Cerebellar cortex (tissue), 1 donor: ENCODE measurements around the gene MBP.
"Not testable (repeated sequence)": the region's sequence is repeated elsewhere in the genome, so short reads cannot be mapped to it uniquely, and the experiment has no call there.

Experiments
- DNase-seq: peaks from one replicate; pipeline ENCODE4 v3.0.0-alpha.2; 2015; ENCODE audit warnings: low spot score

MBP gene

DNA sequence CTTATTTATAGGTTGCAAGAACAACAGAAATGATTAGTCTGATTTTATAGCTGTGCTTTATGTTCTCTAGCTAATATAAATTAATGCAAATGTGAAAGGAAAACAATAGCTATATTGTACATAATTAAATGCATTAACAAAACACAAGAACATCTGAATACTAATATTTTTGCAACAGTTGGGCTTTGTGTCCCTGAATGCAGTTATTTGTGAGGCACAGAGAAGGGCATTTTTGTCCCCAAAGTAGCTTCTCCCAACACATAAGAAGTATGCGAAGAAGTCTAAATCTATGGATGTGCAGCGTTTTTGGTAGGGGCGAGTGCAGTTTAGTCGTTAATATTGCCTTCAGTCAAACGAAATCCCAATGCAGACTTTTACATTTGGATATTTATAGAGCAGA lies 110.0 kb downstream of the MBP start:
- no peak for DNase-seq

DNA sequence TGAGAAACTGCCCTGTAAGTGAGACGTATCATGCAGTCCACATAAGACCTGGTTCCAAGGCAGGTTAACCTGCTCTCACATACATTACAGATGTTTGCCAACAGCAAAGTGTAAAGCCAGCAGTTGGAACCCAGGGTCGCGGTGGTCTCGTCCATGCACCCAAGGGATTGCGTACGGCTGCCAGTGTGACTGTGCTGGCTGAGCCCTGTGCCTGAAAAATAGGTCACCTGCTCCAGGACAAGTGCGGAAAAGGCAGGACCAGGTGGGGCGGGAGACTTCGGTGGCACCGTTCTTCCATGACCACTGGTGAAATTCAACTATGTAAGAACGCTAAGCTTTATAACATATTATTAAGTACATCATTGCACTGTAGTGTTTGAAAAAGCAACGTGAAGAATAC lies 110.5 kb downstream of the MBP start:
- DNase-seq = no peak

DNA sequence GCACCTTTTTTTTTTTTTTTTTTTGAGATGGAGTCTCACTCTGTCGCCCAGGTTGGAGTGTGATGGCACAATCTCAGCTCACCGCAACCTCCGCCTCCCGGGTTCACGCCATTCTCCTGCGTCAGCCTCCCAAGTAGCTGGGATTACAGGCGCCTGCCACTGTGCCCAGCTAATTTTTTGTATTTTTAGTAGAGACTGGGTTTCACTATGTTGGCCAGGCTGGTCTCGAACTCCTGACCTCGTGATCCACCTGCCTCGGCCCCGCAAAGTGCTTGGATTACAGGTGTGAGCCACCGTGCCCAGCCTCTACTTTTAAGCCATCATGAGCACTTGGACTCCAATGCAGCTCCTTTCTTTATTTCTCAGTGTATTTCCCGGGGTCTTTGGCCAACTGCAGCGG lies 111.1 kb downstream of the MBP start:
- not testable (repeated sequence) for DNase-seq

DNA sequence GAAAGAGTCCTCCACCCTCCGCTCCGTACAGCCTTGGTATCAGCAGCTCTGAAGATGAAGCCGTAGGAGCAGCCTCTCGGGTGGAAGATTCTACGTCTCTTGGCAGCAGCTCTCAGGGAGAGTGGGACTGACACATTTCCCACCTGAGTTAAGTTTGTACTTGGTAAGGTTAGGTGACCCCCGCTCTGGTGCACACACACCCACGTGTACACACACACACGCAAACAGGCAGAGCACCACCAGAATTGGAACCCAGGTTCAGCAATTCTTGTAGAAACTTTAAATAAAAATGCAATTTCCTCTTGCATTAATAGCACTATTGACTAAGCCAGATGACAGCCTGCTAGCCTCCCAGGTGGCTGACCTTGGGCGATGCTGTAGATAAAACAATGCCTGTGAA lies 111.5 kb downstream of the MBP start:
- no peak for DNase-seq

DNA sequence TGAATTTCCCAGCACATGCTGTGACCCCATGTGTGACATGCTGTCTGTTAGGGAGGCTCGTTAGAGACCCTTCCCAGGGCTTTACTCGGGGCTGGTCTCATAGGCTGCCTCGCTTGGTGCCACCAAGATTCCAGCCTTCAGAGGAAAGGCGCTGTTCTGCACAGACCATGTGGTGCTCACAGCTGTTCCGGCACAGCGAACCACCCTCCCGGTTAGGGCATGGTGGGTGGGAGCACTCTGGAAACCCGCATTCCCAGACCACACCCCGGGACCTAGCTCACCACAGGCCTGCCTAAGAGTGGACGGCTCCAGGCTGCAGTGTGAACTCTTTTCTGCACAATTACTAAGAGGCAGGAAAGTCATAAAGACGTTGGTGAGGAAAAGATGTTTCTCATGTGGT lies 112.0 kb downstream of the MBP start:
- DNase-seq = no peak

DNA sequence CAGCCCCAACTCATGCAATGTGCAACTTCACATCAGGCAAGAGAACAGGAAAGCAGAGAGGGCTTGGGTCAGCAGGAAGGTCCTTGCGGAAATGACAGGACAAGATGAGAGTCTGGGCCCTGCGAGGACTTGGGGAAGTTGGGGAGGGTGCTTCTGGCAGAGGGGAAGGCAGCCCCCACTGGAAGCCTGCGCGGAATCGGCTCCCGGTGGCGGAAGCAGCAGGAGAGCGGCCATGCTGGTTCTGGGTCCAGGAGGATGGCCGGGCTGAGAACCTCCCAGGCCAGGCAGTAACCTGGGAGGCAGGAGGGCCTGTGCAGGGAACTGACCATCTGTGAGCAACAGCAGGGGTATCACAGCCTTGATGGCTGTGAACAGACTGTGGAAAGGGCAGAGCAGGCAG lies 112.9 kb downstream of the MBP start:
- DNase-seq = no peak

DNA sequence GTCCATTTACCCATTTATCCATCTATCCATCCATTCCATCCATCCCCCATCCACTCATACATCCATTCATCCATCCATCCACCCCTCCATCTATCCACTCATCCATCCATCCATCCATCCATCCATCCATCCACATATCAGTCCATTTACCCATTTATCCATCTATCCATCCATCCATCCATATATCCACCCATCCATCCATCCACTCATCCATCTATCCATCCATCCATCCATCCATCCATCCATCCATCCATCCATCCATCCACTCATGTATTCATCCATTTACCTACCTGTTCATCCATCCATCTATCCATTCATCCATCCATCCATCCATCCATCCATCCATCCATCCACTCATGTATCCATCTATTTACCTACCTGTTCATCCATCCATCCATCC lies 113.9 kb downstream of the MBP start:
- DNase-seq = not testable (repeated sequence)

DNA sequence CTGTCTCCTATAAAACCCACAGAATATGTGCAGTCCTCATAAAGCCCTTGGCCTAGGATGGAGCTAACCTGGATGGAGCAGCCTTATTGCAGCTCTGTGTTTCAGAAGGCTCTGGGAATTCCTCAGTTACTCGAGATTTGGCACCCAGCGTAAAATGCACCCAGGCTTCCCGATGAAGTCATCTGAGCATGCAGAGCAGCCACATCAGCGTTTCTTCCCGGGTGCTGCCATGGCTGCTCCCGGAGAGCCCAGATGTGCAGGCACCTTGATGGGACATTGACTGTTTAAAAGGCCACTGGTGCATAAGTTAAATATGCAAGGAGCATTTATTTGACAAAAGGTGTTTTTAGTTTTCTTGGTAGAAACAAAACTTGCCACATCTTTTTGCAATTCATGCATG lies 115.2 kb downstream of the MBP start:
- no peak for DNase-seq

DNA sequence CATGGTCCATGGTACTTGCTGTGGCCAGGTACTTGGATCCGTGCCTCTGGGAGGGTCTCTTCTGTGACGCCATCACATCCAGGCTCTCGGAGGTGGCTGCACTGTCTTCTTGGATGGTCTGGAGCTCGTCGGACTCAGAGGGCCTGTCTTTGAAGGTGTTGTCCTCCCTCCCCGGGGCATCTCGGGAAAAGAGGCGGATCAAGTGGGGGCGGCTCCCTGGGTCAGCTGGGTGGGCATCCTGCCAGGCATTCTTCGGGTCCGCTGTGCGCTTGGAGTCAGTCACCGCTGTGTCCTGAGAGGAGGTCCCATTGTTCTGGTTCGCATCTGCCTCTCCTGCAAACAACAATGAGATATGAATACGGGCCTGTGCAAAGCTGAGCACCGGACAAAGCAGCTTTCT lies 115.6 kb downstream of the MBP start:
- no peak for DNase-seq

DNA sequence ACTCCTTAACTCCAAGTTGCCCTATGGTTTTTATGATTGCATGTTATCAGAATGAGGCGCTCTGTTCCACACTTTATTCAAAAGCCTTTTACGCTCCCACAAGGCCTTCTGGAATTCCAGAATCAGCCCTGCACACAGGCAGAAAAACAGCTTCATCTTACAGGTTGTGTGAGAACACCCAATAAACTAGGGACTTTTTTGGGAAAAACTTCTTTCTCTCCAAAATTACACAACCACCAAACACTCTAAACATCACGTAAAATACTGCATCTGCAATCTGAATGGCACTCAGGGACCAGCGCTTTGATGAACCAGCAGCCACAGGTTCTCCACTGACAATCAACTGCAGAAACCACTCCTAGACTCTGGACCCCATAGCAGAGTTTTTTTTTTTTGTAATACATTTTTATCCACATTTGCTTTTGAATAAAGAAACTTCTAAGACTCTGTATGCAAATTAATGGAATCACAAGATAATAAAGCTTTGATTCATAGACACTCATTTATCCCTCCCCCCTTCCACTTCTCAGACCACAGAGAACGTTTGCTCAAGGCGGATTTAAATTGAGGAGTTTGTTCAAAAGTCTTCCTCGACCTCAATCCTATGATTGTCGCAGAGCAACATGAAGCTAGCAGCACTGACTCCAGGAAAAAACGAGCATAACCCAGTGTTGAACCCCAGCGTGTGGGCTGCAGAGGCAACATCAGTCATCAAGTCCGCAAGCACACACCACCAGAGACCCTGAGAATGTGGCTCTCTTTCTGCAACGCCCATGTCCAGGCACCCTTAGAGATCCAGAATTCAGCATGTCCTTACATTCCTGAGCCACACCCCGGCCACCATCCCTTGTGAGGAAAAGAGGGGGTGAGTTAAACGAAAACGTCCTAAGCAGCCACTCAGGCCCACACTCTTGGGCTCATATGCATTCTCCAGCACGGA lies 116.5 kb downstream of the MBP start:
- DNase-seq = no peak

DNA sequence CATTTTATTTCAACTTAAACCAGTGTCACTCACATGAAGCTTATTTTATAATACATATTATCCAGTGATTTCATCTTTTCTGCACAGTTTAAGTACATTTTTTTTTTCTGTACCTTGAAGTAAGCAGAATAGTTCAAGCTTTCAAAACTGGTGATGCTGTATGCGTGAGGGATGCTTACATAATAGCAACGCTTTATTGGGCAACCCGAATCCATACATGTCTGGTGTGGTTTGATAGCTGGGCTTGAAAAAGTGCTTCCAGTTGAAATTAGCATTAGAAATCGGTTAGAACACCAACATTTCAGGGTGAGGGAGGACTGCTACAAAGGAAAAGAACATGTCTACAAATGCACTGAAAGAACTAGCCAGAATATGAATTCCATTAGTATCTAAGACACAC lies 117.4 kb downstream of the MBP start:
- no peak for DNase-seq

DNA sequence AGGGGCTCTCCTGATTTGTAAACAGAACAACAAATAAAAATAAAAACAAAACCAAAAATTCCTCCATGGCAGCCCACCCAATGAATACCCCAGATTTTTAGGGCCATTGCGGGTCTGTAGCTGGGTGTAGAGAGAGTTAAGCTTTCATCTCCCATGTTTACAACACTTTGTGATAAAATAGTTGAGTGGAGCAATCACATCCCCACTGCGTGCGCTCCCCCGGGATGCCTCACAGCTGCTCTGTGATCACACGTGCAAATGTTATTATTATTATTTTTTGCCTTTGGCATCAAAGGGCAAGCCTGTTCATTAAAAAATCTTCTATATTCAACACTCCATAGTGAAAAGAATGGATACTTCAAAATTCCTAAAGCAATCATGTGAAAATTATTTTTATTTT lies 118.0 kb downstream of the MBP start:
- no peak for DNase-seq

DNA sequence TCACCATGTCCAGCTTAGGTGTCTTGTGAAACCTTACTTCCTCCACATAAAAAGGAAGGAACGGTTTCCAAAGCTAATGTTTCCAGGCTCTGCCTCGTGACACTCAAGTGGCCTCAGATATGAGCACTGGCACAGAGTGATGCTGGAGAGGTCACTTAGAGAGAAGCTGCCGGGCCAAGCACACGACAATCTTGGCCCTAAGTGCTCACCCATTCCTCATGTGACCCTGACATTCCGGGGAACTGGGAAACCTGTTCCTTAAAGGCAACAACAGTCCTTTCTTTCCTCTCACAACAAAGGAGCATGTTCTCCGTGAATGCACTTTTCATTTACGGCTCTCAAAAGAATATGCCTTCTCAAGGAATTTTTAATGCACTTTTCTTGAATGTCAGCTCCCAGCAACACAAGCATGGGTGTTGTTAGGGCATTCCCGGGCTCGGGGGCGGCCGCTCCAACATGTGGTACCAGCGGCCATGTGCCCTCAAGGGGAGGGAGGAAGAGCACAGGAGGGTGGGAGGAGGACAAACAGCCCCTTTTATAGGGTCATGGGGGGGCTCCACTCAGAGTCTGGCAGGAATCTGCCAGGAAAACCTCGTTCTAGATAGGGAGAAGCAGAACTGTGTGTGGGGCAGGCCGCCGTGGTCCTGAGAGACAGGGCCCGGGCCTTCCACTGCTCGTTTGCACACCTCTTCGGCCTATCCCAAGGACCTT lies 118.6 kb downstream of the MBP start:
- no peak for DNase-seq

DNA sequence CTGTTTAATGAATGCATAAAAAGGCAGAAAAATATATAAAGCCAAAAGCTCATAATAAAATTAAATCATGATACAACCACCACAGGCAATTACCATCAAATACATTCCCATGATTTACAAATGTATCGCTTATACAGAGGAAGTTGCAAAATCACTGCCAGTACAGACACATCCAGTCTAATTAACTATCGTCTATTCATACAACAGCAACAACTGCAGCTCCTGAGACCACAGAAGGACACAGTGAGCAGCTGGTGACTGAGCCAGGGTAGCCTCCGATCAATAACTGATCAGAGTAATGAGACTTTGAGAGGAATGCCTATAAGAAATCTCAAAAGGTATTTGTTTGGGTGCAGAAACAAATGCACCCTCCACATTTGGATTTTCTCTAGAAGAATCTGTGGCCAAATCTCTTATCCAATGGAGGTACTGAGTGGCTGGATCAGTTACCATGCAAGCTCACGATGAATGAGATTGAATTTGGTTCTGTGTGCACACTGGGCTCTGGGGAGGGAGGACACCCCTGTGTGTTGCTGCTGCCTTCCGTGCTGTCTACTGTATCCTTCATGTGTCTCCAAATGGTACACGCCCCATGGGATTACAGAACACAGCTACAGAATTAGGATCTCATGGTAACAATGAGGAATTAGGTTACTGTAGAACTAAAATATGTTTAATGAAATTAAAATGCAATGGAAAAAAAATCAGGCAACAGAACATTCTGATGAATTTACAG lies 119.6 kb downstream of the MBP start:
- no peak for DNase-seq

DNA sequence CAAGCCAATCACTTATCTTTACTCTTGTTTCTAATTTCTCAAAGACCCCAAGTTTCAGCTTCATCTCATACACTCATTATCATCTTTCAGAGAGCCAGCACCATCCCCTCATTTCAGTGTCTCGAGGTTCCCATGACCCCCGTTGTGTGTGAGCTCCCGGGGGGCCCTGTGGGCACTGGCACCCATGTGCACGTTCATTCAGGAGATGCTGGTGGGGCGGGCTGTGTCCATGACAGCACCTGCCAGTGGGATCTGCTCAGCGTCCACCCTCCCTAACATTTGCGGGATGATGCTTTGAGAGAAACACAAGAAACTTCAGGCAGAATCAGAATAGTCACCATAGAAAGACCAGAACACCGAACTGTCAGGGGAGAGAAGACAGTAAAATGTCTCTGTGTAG lies 120.5 kb downstream of the MBP start:
- DNase-seq = no peak

DNA sequence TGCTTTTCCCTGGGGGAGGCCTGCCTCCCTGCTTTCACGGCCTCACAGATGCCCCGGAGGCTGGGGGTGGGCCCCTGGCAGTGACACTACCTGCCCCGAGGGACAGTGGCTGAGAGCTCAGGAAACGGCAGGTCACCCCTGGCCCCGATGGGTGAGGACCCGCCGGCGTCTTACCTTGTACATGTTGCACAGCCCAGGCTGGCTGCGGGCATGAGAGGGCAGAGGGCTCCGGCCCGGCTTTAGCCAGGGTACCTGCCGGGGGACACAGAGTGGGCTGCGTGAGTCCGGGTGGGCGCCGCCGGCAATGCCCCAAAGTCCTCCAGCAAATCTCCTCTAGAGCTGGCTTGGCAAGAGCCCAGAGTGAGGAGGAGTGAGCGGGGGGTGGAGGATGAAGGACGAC lies 122.9 kb downstream of the MBP start:
- DNase-seq = no peak

DNA sequence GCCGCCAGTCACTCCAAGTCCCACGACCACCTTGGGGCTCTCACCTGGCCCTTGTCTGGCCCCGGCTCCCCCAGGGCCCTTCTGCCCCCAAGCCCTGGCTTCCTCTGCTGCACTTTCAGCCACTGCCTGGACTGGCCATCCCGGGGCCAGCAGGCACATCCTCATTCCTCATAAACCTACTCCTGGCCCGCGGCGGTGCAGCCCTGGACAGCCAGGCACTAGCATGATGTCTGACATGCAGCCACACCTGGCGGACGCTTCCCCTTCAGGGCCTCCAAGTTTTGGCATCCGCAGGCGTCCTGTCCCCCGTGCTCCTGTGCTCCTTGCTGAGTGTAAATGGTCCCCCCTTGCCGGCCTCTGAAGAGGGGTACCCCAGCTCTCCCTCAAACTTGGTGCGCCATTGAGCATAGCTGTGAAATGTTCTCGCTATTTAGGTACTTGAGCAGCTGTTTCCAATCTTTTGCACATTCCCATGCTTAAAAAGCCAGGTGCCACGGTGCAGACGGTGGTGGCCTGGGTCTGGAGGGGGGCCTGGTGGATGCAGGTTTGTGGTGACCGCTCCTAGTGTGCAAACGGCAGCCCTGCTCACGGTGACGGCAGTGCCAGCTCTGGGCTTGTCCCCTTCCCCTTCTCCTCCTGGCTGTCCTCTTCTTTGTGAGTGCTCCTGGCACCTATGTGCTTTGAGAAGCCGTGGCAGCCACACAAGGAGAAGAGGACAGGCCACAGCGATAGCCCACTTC lies 123.8 kb downstream of the MBP start:
- no peak for DNase-seq

DNA sequence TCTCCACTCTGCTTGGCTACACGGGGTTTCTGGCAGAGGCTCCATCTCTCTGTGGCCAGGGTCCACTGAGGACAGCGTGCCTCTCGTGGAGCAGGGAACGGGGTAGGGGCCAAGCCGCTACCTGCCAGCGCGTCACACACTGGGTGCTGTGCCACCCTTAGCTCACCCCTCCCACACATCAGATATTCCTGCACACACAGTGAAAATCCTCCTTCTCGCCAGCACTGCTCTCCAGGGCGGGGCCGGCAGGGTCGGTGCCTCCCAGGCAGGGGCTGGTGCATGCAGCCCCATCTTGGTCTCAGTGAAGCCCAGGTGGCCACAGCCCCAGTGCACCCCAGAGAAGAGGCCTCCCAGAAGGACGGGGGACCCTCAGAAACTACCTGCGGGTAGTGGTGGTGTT lies 124.6 kb downstream of the MBP start:
- DNase-seq = no peak

DNA sequence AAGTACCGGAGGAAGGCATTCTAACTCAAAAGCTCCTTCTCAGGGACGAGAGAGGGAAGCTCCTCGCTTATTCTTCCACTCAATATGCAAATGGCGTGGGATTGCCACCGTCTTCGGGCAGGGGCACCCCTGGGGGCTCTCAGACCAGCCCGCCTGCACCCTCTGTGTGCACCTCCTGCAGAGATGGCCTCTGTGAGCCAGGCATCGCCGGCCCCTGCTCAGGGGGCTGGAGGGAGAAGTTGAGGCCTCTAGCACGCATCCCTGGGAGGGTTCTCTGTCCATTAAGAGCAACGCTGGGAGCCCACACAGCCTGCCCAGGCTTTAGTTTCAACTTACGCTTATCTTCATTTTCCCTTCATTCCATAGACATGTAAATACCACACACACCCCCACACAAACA lies 125.3 kb downstream of the MBP start:
- no peak for DNase-seq

DNA sequence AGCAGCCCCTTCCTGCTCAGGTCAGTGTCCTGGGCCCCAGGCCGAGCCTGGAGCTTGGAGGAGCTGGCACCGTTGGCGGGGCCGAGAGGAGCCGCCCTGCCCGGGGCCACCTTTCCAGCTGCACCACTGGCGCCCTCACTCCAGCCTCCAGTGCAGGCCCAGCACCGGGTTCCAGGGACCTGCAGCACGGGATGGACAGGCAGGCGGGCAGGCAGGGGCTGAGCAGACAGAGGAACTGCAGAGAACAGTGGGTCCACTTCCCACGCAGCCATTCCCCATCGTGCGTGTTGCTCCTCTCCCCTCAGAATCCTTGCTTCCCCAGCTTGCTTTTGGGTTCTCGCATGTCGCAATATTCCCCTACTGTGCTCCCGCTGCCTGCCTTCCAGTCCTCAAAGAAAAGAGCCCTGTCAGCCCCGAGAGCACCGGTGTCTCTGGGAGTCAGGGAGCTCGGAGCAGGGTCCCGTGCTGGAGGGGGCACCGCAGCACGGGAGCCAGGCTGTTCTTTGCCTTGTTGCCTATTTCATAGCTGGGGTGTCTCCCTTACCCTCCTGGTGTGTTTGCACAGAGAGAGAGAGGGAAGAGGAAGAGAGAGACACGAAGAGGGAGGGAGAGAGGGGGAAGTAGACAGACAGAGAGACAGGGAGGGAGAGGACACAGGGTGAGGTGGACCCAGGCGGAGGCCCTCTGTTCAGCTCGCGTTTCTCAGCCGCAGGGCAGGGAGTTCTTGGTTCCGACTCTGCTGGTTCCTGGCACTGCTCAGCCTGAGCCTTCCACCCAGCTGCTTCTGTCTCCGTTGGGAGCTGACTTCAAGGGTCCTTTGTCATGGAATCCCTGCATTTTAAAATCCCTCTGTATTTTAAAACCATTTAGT lies 126.0 kb downstream of the MBP start:
- DNase-seq = no peak

DNA sequence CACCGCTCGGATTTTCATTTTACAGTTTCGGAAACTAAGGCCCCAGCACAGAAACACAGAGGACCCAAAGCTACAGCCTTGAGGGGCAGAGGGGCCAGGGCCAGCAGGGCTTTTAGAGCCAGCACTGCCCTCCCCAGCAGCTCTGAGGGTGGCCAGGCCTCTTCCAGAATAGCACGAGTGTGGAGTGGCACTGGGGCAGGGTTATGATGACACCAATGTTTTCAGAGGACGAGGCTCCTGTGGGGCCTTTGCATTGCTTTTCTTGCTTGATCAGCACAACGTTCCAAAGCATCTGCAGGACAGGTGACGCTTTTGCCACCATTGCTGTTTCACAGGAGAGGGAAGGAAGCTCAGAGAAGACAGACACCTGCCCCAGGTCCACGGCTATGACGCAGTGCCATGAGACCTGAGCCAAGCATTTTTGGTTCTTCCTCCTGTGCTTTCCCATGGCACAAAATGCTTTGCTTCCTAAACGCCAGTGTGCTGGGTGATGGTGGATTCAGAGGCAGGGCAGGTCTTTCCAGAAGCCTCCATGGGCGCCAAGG lies 126.9 kb downstream of the MBP start:
- DNase-seq = no peak
